Activated CD8-positive, alpha-beta memory T cell treated with anti-CD3 and anti-CD28 coated beads for 36 hours (primary cell): ENCODE measurements around the gene ERF. TPM values are rescaled to one million over a fixed set of nuclear protein-coding genes. Genes with fewer than 3 reads are reported as not detected.

Source experiments
- CTCF ChIA-PET: fragments of 350-600 bp; sonication (Branson Sonifier 250); formaldehyde crosslinking; loops from one replicate; lab custom pipeline; 2021; ENCODE audit warnings: antibody characterized with exemption; lab: Charles Lee
- POLR2A ChIA-PET: fragments of 350-600 bp; sonication (Branson Sonifier 250); formaldehyde crosslinking; loops from one replicate; lab custom pipeline; 2021; ENCODE audit warnings: antibody characterized with exemption; lab: Charles Lee
- total RNA-seq, 2 experiments: library from RNA; stranded (reverse); gene quantifications; one replicate each; pipeline ENCODE4 v1.2.3, GENCODE V29; 2021

ERF gene
- total RNA-seq, 2 experiments from 2014 or later: 70.0 to 70.8 TPM

GRCh38 chr19:42289556-42290041 lies 34.7 kb upstream of the ERF start:
- POLR2A ChIA-PET: no interaction called here
- CTCF ChIA-PET: interaction anchor here (1.1 to 2.4 kb wide), 3 partner anchors 10 to 33 kb away, joined by 3 to 7 read pairs (median 3); no protein-coding TSS in a partner anchor

GRCh38 chr19:42288881-42289555 lies 34.1 kb upstream of the ERF start:
- ChIA-PET CTCF (interaction anchor here (0.6 to 2.4 kb wide), 5 partner anchors 8 to 58 kb away, joined by 3 to 10 read pairs (median 4); no protein-coding TSS in a partner anchor), POLR2A (interaction anchor here (0.5 kb wide), 1 partner anchor 33 kb away, joined by 3 read pairs; no protein-coding TSS in a partner anchor)

- ChIA-PET POLR2A (interaction anchor here (0.5 kb wide), 1 partner anchor 32 kb away, joined by 3 read pairs; no protein-coding TSS in a partner anchor), CTCF (interaction anchor here (0.6 to 2.4 kb wide), 4 partner anchors 9 to 59 kb away, joined by 3 to 10 read pairs (median 6); partner anchors contain the start of gene PRR19)
These were observed 33.5 kb upstream of the ERF start for GRCh38 chr19:42288387-42288786.

- POLR2A ChIA-PET: no interaction called here
- CTCF ChIA-PET: interaction anchor here (1.1 to 2.4 kb wide), 3 partner anchors 8 to 14 kb away, joined by 3 to 10 read pairs (median 7); partner anchors contain the start of gene PRR19
These were observed 32.8 kb upstream of the ERF start for GRCh38 chr19:42287827-42288107.

- ChIA-PET POLR2A (no interaction called here), CTCF (interaction anchor here (1.1 to 1.9 kb wide), 2 partner anchors 10 to 15 kb away, joined by 3 to 10 read pairs; partner anchors contain the start of gene PRR19)
These were observed 32.3 kb upstream of the ERF start for GRCh38 chr19:42287017-42287826.

GRCh38 chr19:42286349-42287016 lies 31.6 kb upstream of the ERF start:
- ChIA-PET CTCF (no interaction called here), POLR2A (no interaction called here)

- POLR2A ChIA-PET: no interaction called here
- CTCF ChIA-PET: no interaction called here
These were observed 31.0 kb upstream of the ERF start for GRCh38 chr19:42285988-42286348.

GRCh38 chr19:42285541-42285941 lies 30.6 kb upstream of the ERF start:
- ChIA-PET CTCF (interaction anchor here (1.2 kb wide), 2 partner anchors 19 to 34 kb away, joined by 3 to 4 read pairs; no protein-coding TSS in a partner anchor), POLR2A (interaction anchor here (1.1 kb wide), 1 partner anchor 41 kb away, joined by 3 read pairs; no protein-coding TSS in a partner anchor)

- ChIA-PET CTCF (interaction anchor here (0.6 to 1.2 kb wide), 3 partner anchors 15 to 34 kb away, joined by 3 to 4 read pairs (median 4); no protein-coding TSS in a partner anchor), POLR2A (interaction anchor here (1.1 to 1.2 kb wide), 2 partner anchors 14 to 40 kb away, joined by 3 to 5 read pairs; no protein-coding TSS in a partner anchor)
These were observed 29.8 kb upstream of the ERF start for GRCh38 chr19:42284591-42285341.

GRCh38 chr19:42284066-42284501 lies 29.2 kb upstream of the ERF start:
- POLR2A ChIA-PET: interaction anchor here (1.2 kb wide), 1 partner anchor 14 kb away, joined by 5 read pairs; no protein-coding TSS in a partner anchor

GRCh38 chr19:42283188-42284065 lies 28.5 kb upstream of the ERF start:
- ChIA-PET CTCF (interaction anchor here (0.5 to 4.8 kb wide), 4 partner anchors 11 to 174 kb away, joined by 3 to 50 read pairs (median 6); partner anchors contain the start of gene GSK3A), POLR2A (interaction anchor here (1.0 kb wide), 2 partner anchors 12 to 41 kb away, joined by 3 to 4 read pairs; partner anchors contain the start of gene GSK3A)

More at GRCh38 chr19:42284066-42284501, 29.2 kb upstream of the ERF start:
- CTCF ChIA-PET: interaction anchor here (0.6 to 1.2 kb wide), 3 partner anchors 15 to 33 kb away, joined by 3 to 4 read pairs (median 4); no protein-coding TSS in a partner anchor

- CTCF ChIA-PET: interaction anchor here (0.5 to 4.8 kb wide), 4 partner anchors 11 to 174 kb away, joined by 3 to 50 read pairs (median 6); partner anchors contain the start of gene GSK3A
- POLR2A ChIA-PET: interaction anchor here (0.7 to 1.0 kb wide), 3 partner anchors 13 to 40 kb away, joined by 3 to 4 read pairs (median 3); partner anchors contain the start of gene GSK3A
These were observed 27.9 kb upstream of the ERF start for GRCh38 chr19:42282819-42283187.

- ChIA-PET CTCF (interaction anchor here (0.8 to 4.8 kb wide), 4 partner anchors 10 to 173 kb away, joined by 3 to 50 read pairs (median 6); partner anchors contain the start of gene GSK3A), POLR2A (interaction anchor here (0.7 to 1.2 kb wide), 5 partner anchors 11 to 39 kb away, joined by 3 to 4 read pairs (median 3); partner anchors contain the start of gene GSK3A)
These were observed 27.2 kb upstream of the ERF start for GRCh38 chr19:42281827-42282762.

- CTCF ChIA-PET: interaction anchor here (1.0 to 4.8 kb wide), 4 partner anchors 9 to 41 kb away, joined by 3 to 50 read pairs (median 7); partner anchors contain the start of gene GSK3A
- POLR2A ChIA-PET: interaction anchor here (0.8 to 1.2 kb wide), 2 partner anchors 10 to 37 kb away, joined by 3 to 4 read pairs; no protein-coding TSS in a partner anchor
These were observed 26.4 kb upstream of the ERF start for GRCh38 chr19:42281146-42281826.

GRCh38 chr19:42280815-42281145 lies 25.9 kb upstream of the ERF start:
- ChIA-PET CTCF (interaction anchor here (1.0 to 4.8 kb wide), 6 partner anchors 8 to 64 kb away, joined by 3 to 50 read pairs (median 6); partner anchors contain the start of genes DEDD2 and GSK3A), POLR2A (interaction anchor here (1.2 kb wide), 1 partner anchor 10 kb away, joined by 3 read pairs; no protein-coding TSS in a partner anchor)
